IMR-90 (cell line): Measurements from ENCODE around the gene DUSP22. TPM values are rescaled to one million over a fixed set of nuclear protein-coding genes. Genes with fewer than 3 reads are reported as not detected.

Source experiments
- ATAC-seq: fragments of 200-7000 bp; cut with Tn5 transposase; 2 replicates; pipeline ENCODE4 v1.9.1; 2020; ENCODE audit warnings: low read depth, mild to moderate bottlenecking, moderate library complexity
- BruUV-seq: library from RNA; stranded (reverse); fragments of 400-500 nt; replicated peaks from 2 replicates; lab custom pipeline; 2021; lab: Mats Ljungman, UMichigan
- CTCF ChIA-PET: fragments of 300-600 bp; formaldehyde crosslinking; extraction: SDS; loops from one replicate; lab custom pipeline; 2021; ENCODE audit warnings: antibody characterized with exemption; lab: Yijun Ruan, JAX
- POLR2A ChIA-PET: fragments of 300-600 bp; sonication (Branson Sonifier 250); formaldehyde crosslinking; loops from one replicate; lab custom pipeline; 2022; ENCODE audit warnings: antibody characterized with exemption; ENCODE audit not compliant: unreplicated experiment; lab: Charles Lee
- DNase-seq: peaks from one replicate; pipeline ENCODE4 v3.0.0; 2013
- H2AFZ ChIP-seq: replicated peaks from 2 replicates; pipeline ENCODE3; 2013; ENCODE audit warnings: low read length, mild to moderate bottlenecking; ENCODE audit not compliant: poor library complexity
- H2AK5ac ChIP-seq: 2 replicates; pipeline ENCODE4 v1.6.1; 2013; ENCODE audit warnings: low read depth, low read length, inconsistent platforms
- H2AK9ac ChIP-seq: replicated peaks from 2 replicates; pipeline ENCODE3; 2013; ENCODE audit warnings: mild to moderate bottlenecking, low read depth, low read length, moderate library complexity; ENCODE audit not compliant: poor library complexity
- H2BK120ac ChIP-seq: 2 replicates; pipeline ENCODE4 v1.6.1; 2013; ENCODE audit warnings: low read depth, low read length, inconsistent platforms
- H2BK15ac ChIP-seq: 3 replicates; pipeline ENCODE4 v1.6.1; 2013; ENCODE audit warnings: low read depth, low read length, inconsistent platforms
- H2BK20ac ChIP-seq: 2 replicates; pipeline ENCODE4 v1.6.1; 2013; ENCODE audit warnings: low read depth, mild to moderate bottlenecking, inconsistent platforms, low read length, moderate library complexity
- H2BK5ac ChIP-seq: 2 replicates; pipeline ENCODE4 v1.6.1; 2013; ENCODE audit warnings: mild to moderate bottlenecking, low read depth, low read length, inconsistent platforms; ENCODE audit not compliant: poor library complexity, severe bottlenecking
- H3K14ac ChIP-seq: replicated peaks from 2 replicates; pipeline ENCODE4 v1.6.1; 2013; ENCODE audit warnings: low read depth, low read length, inconsistent platforms
- H3K18ac ChIP-seq: 2 replicates; pipeline ENCODE4 v1.6.1; 2013; ENCODE audit warnings: low read depth, low read length, control low read depth
- H3K23ac ChIP-seq: 2 replicates; pipeline ENCODE4 v1.6.1; 2013; ENCODE audit warnings: low read depth, low read length, inconsistent platforms
- H3K27ac ChIP-seq: 2 replicates; pipeline ENCODE4 v1.5.1; 2013; ENCODE audit warnings: mild to moderate bottlenecking, control low read depth, low read length; ENCODE audit not compliant: insufficient read depth
- H3K27me3 ChIP-seq: 2 replicates; pipeline ENCODE4 v1.6.1; 2013; ENCODE audit warnings: low read length; ENCODE audit not compliant: control insufficient read depth, insufficient read depth
- H3K36me3 ChIP-seq: 2 replicates; pipeline ENCODE4 v1.6.1; 2013; ENCODE audit warnings: low read length, mixed read lengths; ENCODE audit not compliant: control insufficient read depth, insufficient read depth
- H3K4ac ChIP-seq: 2 replicates; pipeline ENCODE4 v1.6.1; 2013; ENCODE audit warnings: low read depth, low read length, inconsistent platforms
- H3K4me1 ChIP-seq: 2 replicates; pipeline ENCODE4 v1.6.1; 2013; ENCODE audit warnings: low read length, mixed read lengths; ENCODE audit not compliant: control insufficient read depth, insufficient read depth
- H3K4me2 ChIP-seq: 2 replicates; pipeline ENCODE4 v1.6.1; 2013; ENCODE audit warnings: low read depth, mild to moderate bottlenecking, control low read depth, low read length, moderate library complexity
- H3K4me3 ChIP-seq: 2 replicates; pipeline ENCODE4 v1.5.1; 2013; ENCODE audit warnings: low read depth, mild to moderate bottlenecking, control low read depth, low read length, moderate library complexity; ENCODE audit not compliant: insufficient read depth
- H3K56ac ChIP-seq: 2 replicates; pipeline ENCODE4 v1.6.1; 2013; ENCODE audit warnings: low read length, inconsistent platforms; ENCODE audit not compliant: insufficient read depth; ENCODE audit errors: extremely low read depth
- H3K79me1 ChIP-seq, 2 experiments: 2 replicates each; pipeline ENCODE4 v1.6.1; 2013; ENCODE audit warnings: low read length in 2 of 2, inconsistent platforms in 1 of 2, low read depth in 1 of 2
- H3K9ac ChIP-seq: 2 replicates; pipeline ENCODE4 v1.6.1; 2013; ENCODE audit warnings: low read depth, low read length, control low read depth
- H3K9me1 ChIP-seq: 2 replicates; pipeline ENCODE4 v1.6.1; 2013; ENCODE audit warnings: low read length, inconsistent platforms; ENCODE audit not compliant: insufficient read depth
- H3K9me3 ChIP-seq: 2 replicates; pipeline ENCODE4 v1.6.1; 2013; ENCODE audit warnings: low read length; ENCODE audit not compliant: control insufficient read depth, insufficient read depth
- H4K20me1 ChIP-seq: 2 replicates; pipeline ENCODE4 v1.6.1; 2013; ENCODE audit warnings: low read length, inconsistent platforms; ENCODE audit not compliant: insufficient read depth
- H4K5ac ChIP-seq: 2 replicates; pipeline ENCODE4 v1.6.1; 2013; ENCODE audit warnings: mild to moderate bottlenecking, low read depth, low read length, control low read depth
- H4K8ac ChIP-seq, 2 experiments: 2 replicates each; pipeline ENCODE4 v1.6.1; 2013; ENCODE audit warnings: low read depth in 2 of 2, low read length in 2 of 2, control low read depth in 1 of 2, inconsistent platforms in 1 of 2
- H4K91ac ChIP-seq: 2 replicates; pipeline ENCODE4 v1.6.1; 2013; ENCODE audit warnings: low read depth, low read length, inconsistent platforms; ENCODE audit not compliant: insufficient read depth
- CTCF ChIP-seq: conservative IDR thresholded peaks from 2 replicates; pipeline ENCODE4 v1.5.1; 2012; ENCODE audit warnings: mild to moderate bottlenecking, low read depth, low read length, improper control_type of control experiment
- FOS ChIP-seq: fragments of 150-350 bp; IDR thresholded peaks from 2 replicates; pipeline ENCODE4 v1.6.1; 2016; ENCODE audit warnings: low read depth, low read length
- MAZ ChIP-seq: IDR thresholded peaks from 2 replicates; pipeline ENCODE4 v1.6.1; 2012; ENCODE audit warnings: low read depth, mild to moderate bottlenecking, low read length, improper control_type of control experiment, moderate library complexity, borderline replicate concordance
- POLR2A ChIP-seq: IDR thresholded peaks from 2 replicates; pipeline ENCODE4 v1.6.1; 2012; ENCODE audit warnings: mild to moderate bottlenecking, low read depth, low read length
- RAD21 ChIP-seq: IDR thresholded peaks from 2 replicates; pipeline ENCODE4 v1.6.1; 2012; ENCODE audit warnings: low read length, improper control_type of control experiment
- RCOR1 ChIP-seq: IDR thresholded peaks from 2 replicates; pipeline ENCODE4 v1.6.1; 2012; ENCODE audit warnings: mild to moderate bottlenecking, low read length, improper control_type of control experiment; ENCODE audit not compliant: insufficient replicate concordance
- RFX5 ChIP-seq: IDR thresholded peaks from 2 replicates; pipeline ENCODE4 v1.8.0; 2012; ENCODE audit warnings: low read depth, mild to moderate bottlenecking, low read length, moderate library complexity
- USF2 ChIP-seq: fragments of 150-350 bp; IDR thresholded peaks from 2 replicates; pipeline ENCODE4 v1.6.1; 2017; ENCODE audit warnings: mild to moderate bottlenecking, antibody characterized with exemption, low read length, low read depth
- WGBS, 2 experiments: methylation state at CpG; one replicate each; pipeline versions ENCODE4 v1.1.5 to v1.1.7; 2013; ENCODE audit warnings: missing lambda C conversion rate in 2 of 2; ENCODE audit not compliant: insufficient read length in 1 of 2; ENCODE audit errors: extremely low coverage in 2 of 2; 5-methylcytosine and 5-hydroxymethylcytosine counted together
- dilution Hi-C: fragments of 300-500 bp; cut with HindIII; formaldehyde crosslinking; loops from one replicate; pipeline ENCODE4 v1.14.3; 2018; ENCODE audit warnings: low sequenced_read_pairs; ENCODE audit not compliant: unreplicated experiment
- in situ Hi-C: fragments of 300-500 bp; cut with MboI; formaldehyde crosslinking; loops from 3 replicates; pipeline ENCODE4 v1.14.3; 2019; ENCODE audit warnings: low sequenced_read_pairs, inconsistent platforms, mixed read lengths
- intact Hi-C: fragments of 100-400 bp; cut with micrococcal nuclease; formaldehyde crosslinking; loops from 2 replicates; pipeline ENCODE4 v1.10.0; 2022
- polyA plus RNA-seq, 3 experiments: library from polyadenylated mRNA; depleted of rRNA; stranded (reverse); fragments of >200 nt; gene quantifications; 2 replicates each; pipeline ENCODE4 v1.2.3, GENCODE V29; 2012; ENCODE audit warnings: low replicate concordance in 1 of 3
- total RNA-seq: library from RNA; depleted of rRNA; stranded (reverse); fragments of >200 nt; gene quantifications from 2 replicates; pipeline ENCODE4 v1.2.3, GENCODE V29; 2012

Gene DUSP22
- total and polyA plus RNA-seq, 2 of the 4 experiments (the other 2 are of a cell fraction) = 7.1 to 8.2 TPM

GRCh38 chr6:352896-353470 lies 60.7 kb downstream of the DUSP22 start:
- POLR2A ChIA-PET = no interaction called here
- no peak overlapping the region for H4K8ac ChIP-seq
- DNase-seq (no peak), ATAC-seq (no peak)
- H2AK5ac ChIP-seq = no peak overlapping the region
- H3K79me1 ChIP-seq = no peaks in the 10 kb centered on the region
- no peaks in the 10 kb centered on the region for H3K9me1 ChIP-seq
- H3K4me2 ChIP-seq = no peak overlapping the region
- whole genome bisulfite sequencing, 2 experiments = 72% methylated on average over 8 of the region's 11 CpGs; no CpG with 5 or more reads in 1 of the 2 experiments
- H4K20me1 ChIP-seq = no peaks in the 10 kb centered on the region
- no peak overlapping the region for H2AFZ ChIP-seq
- no peak overlapping the region for H3K14ac ChIP-seq
- no peak overlapping the region for H2BK120ac ChIP-seq
- H2BK5ac ChIP-seq = no peak overlapping the region
- in situ Hi-C loops = no loop called here
- no peak overlapping the region for H3K56ac ChIP-seq
- no peaks in the 10 kb centered on the region for H3K27me3 ChIP-seq
- no TSS peak for BruUV-seq
- H3K18ac ChIP-seq = no peak overlapping the region
- H3K4ac ChIP-seq = no peak overlapping the region
- H4K5ac ChIP-seq = no peak overlapping the region
- H2BK15ac ChIP-seq = no peak overlapping the region
- no peak overlapping the region for H2BK20ac ChIP-seq
- no peak overlapping the region for H3K9ac ChIP-seq
- H3K4me3 ChIP-seq = no peak overlapping the region
- dilution Hi-C loops = no loop called here
- peaks cover 10% of the 10 kb centered on the region; the same call in 1 of the 2 replicates for H3K9me3 ChIP-seq
- H3K23ac ChIP-seq = no peak overlapping the region
- no peak overlapping the region for H4K91ac ChIP-seq
- CTCF ChIA-PET = no interaction called here
- no peak overlapping the region for H2AK9ac ChIP-seq
- H3K36me3 ChIP-seq = no peaks in the 10 kb centered on the region; the same call in 1 of the 2 replicates
- intact Hi-C loops = no loop called here
- no peaks in the 10 kb centered on the region for H3K4me1 ChIP-seq
- H3K27ac ChIP-seq = no peak overlapping the region
- TF ChIP-seq CTCF (no peak), RFX5 (no peak), RAD21 (no peak), POLR2A (no peak), FOS (no peak), MAZ (no peak), RCOR1 (no peak), USF2 (no peak)
